Mammary epithelial cell (primary cell): ENCODE measurements around the gene RAMP2.

Experiments used
- CTCF ChIP-seq, 2 donors: IDR thresholded peaks in 1 of 2; conservative IDR thresholded peaks in 1 of 2; 2 replicates each; pipeline ENCODE4 v1.5.1; 2011 to 2012; ENCODE audit warnings: inconsistent platforms in 2 of 2, low read length in 2 of 2, mild to moderate bottlenecking in 2 of 2, control low read depth in 1 of 2, low read depth in 1 of 2; ENCODE audit not compliant: insufficient read depth in 1 of 2; ENCODE audit errors: extremely low read depth in 1 of 2
- EZH2 ChIP-seq: IDR thresholded peaks from 2 replicates; pipeline ENCODE4 v1.6.1; 2012; ENCODE audit warnings: low read length, inconsistent platforms, borderline replicate concordance

- no peak for TF ChIP-seq CTCF (conservative IDR thresholded peaks at IDR 0.05 in 1 of 2, IDR thresholded peaks at IDR 0.05 in 1 of 2; ENCODE audit: extremely low read depth in 1 of 2, insufficient read depth in 1 of 2, low read depth in 1 of 2, low read length in 2 of 2)
- TF ChIP-seq EZH2: no peak
Observed at GRCh38 chr17:42791948-42792347, 30.9 kb downstream of the RAMP2 start.
